Tibial nerve (tissue), 4 donors: ENCODE measurements around the gene CNP. TPM values are rescaled to one million over a fixed set of nuclear protein-coding genes. Genes with fewer than 3 reads are reported as not detected.

Source experiments
- DNase-seq, 2 donors: peaks; one replicate each; pipeline ENCODE4 v3.0.0-alpha.2; 2019; ENCODE audit warnings: low spot score in 2 of 2
- H3K27ac ChIP-seq, 4 donors: fragments of 200-600 bp; sonication (generic) in 3 of 4; one replicate each; pipeline ENCODE4 v1.5.1; 2017 to 2019; ENCODE audit warnings: mild to moderate bottlenecking in 1 of 4
- H3K27me3 ChIP-seq, 2 donors: fragments of 200-600 bp; sonication (generic) in 1 of 2; one replicate each; pipeline versions ENCODE4 v1.5.1 to v1.6.0; 2017 to 2019
- H3K36me3 ChIP-seq, 3 donors: fragments of 200-600 bp; sonication (generic); one replicate each; pipeline ENCODE4 v1.5.1; 2018 to 2019
- H3K4me1 ChIP-seq, 4 donors: fragments of 200-600 bp; sonication (generic) in 3 of 4; one replicate each; pipeline ENCODE4 v1.5.1; 2017 to 2019
- H3K4me3 ChIP-seq, 4 donors: fragments of 200-600 bp; sonication (generic) in 3 of 4; one replicate each; pipeline ENCODE4 v1.5.1; 2017 to 2019; ENCODE audit warnings: mild to moderate bottlenecking in 1 of 4, moderate library complexity in 1 of 4
- H3K9me3 ChIP-seq, 4 donors: fragments of 200-600 bp; sonication (generic) in 3 of 4; one replicate each; pipeline ENCODE4 v1.5.1; 2017 to 2019
- EP300 ChIP-seq, 2 donors: sonication (generic); formaldehyde crosslinking; IDR thresholded peaks; one replicate each; pipeline ENCODE4 v1.6.1; 2017; ENCODE audit warnings: antibody characterized with exemption in 2 of 2, mild to moderate bottlenecking in 1 of 2
- POLR2A ChIP-seq, 2 donors: fragments of 450-650 bp; IDR thresholded peaks; one replicate each; pipeline ENCODE4 v1.6.1; 2017; ENCODE audit warnings: antibody characterized with exemption in 2 of 2, mild to moderate bottlenecking in 2 of 2, moderate library complexity in 2 of 2
- WGBS, 2 donors: methylation state at CpG; one replicate each; pipeline ENCODE4 v1.1.5; 2018; 5-methylcytosine and 5-hydroxymethylcytosine counted together
- total RNA-seq, 4 donors: library from RNA; depleted of rRNA; stranded (reverse); fragments of >200 nt; gene quantifications; one replicate each; pipeline ENCODE4 v1.1.0, GENCODE V29; 2016
- TF ChIP-seq, protein P1 (sequence below), 5 experiments: fragments of 200-600 bp in 3 of 5; fragments of 450-650 bp in 2 of 5; sonication (generic) in 3 of 5; IDR thresholded peaks; one replicate each; pipeline ENCODE4 v1.5.1; 2016 to 2019; ENCODE audit warnings: antibody characterized with exemption in 5 of 5, mild to moderate bottlenecking in 3 of 5, moderate library complexity in 2 of 5

Gene CNP
- total RNA-seq, 4 donors from 2014 or later = 174 to 345 (median 256) TPM

DNA sequence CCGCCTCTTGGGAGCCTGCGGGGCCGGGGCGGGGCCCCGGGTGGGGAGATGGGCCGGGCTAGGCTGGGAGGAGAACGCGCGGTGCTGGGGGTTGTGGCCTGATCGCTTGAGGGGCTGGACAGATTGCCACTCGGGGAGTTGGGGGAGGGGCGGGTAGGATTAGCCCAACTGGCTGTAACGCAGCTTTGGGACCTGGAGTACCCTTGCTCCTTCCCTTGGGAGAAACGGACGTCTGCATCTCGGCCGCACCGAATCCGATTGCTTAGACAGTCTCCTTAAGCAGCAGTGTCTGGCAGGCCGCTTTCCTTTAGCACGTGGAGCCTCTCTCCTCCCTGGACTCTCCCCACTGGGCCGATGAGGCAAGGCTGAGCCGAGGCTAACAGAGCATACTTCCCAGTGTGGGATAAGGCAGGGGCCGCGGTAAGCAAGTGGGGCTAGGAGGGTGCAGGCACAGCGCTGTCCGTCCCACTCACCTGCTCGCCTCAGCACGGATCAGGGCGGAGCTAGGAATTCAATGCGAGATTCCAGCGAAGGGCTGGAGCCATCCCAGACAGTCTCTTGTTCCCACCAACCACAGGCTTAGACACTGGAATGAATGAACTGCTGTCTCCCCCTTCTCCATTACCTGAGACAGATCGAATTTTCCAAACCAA lies 47.3 kb upstream of the CNP start:
- 4 to 14% methylated on average over 8 to 22 of the region's 33 CpGs for WGBS, 2 donors
- DNase-seq = peak; percentile 41 to 55

DNA sequence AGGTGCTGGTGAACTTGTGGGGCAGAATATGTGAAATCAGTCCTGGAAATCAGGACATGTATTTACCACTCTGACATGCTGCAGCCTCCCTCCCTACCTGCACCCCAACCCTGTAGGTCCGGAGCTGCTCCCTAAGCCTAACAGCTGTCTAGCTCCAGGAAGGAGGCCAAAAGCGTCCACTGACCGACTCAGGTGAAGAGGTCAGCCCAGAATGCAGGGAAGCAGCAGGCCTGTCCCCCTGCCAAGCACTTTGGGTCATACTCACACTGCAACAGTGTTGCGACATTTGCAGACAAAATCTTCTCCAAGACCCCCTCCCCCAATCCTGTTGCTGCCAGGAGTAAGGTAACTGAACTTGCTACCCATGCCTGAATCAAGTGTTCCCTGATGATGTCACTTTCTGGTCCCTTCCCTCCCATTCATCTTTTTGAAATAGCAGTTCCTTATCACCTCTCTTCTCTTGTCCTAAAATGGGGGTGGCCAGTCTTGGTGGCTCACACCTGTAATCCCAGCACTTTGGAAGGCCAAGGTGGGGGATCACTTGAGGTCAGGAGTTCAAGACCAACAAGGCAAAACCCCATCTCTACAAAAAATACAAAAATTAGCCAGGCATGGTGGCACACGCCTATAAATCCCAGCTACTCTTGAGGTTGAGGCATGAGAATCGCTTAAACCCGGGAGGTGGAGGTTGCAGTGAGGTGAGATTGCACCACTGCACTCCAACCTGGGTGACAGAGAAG lies 46.6 kb upstream of the CNP start:
- H3K4me3 ChIP-seq = no peak overlapping the region
- H3K36me3 ChIP-seq = no peaks in the 10 kb centered on the region
- H3K27me3 ChIP-seq = no peaks in the 10 kb centered on the region
- H3K4me1 ChIP-seq = peaks cover 0 to 39% (median 19%) of the 10 kb centered on the region in 4 donors
- DNase-seq = no peak
- no peaks in the 10 kb centered on the region for H3K9me3 ChIP-seq
- 77 to 82% methylated on average over 7 of the region's 7 CpGs for WGBS, 2 donors
- peak overlapping the region in 1 of 4 donors; percentile 91 for H3K27ac ChIP-seq
- TF ChIP-seq POLR2A (IDR thresholded peaks at IDR 0.05) = no peak
- TF ChIP-seq EP300 (IDR thresholded peaks at IDR 0.05) = no peak
- TF ChIP-seq, protein P1, sequence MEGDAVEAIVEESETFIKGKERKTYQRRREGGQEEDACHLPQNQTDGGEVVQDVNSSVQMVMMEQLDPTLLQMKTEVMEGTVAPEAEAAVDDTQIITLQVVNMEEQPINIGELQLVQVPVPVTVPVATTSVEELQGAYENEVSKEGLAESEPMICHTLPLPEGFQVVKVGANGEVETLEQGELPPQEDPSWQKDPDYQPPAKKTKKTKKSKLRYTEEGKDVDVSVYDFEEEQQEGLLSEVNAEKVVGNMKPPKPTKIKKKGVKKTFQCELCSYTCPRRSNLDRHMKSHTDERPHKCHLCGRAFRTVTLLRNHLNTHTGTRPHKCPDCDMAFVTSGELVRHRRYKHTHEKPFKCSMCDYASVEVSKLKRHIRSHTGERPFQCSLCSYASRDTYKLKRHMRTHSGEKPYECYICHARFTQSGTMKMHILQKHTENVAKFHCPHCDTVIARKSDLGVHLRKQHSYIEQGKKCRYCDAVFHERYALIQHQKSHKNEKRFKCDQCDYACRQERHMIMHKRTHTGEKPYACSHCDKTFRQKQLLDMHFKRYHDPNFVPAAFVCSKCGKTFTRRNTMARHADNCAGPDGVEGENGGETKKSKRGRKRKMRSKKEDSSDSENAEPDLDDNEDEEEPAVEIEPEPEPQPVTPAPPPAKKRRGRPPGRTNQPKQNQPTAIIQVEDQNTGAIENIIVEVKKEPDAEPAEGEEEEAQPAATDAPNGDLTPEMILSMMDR (IDR thresholded peaks at IDR 0.05) = no peak

More for the DNA sequence above, 47.3 kb upstream of the CNP start:
- TF ChIP-seq, protein P1 (IDR thresholded peaks at IDR 0.05) = no peak
- TF ChIP-seq POLR2A (IDR thresholded peaks at IDR 0.05) (no peak), EP300 (IDR thresholded peaks at IDR 0.05) (no peak)
- H3K27ac ChIP-seq = peak overlapping the region; percentile 65 to 91 (median 91)
- H3K36me3 ChIP-seq = no peaks in the 10 kb centered on the region
- H3K27me3 ChIP-seq = no peaks in the 10 kb centered on the region
- H3K4me3 ChIP-seq = peak overlapping the region; percentile 13 to 96 (median 75)
- peaks cover 0 to 47% (median 23%) of the 10 kb centered on the region in 4 donors for H3K4me1 ChIP-seq
- no peaks in the 10 kb centered on the region for H3K9me3 ChIP-seq

DNA sequence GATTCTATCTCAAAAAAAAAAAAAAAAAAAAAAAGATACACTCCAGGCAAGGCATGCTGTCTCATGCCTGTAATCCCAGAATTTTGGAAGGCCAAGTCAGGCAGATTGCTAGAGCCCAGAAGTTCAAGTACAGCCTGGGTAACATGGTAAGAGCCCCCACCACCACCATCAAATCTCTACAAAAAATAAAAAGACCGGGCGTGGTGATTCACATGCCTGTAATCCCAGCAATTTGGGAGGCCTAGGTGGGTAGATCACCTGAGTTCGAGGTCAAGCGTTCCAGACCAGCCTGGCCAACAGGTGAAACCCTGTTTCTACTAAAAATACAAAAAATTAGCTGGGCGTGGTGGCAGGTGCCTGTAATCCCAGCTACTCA lies 46.0 kb upstream of the CNP start:
- no peaks in the 10 kb centered on the region for H3K9me3 ChIP-seq
- TF ChIP-seq POLR2A (IDR thresholded peaks at IDR 0.05) = no peak
- no peak for TF ChIP-seq EP300 (IDR thresholded peaks at IDR 0.05)
- TF ChIP-seq, protein P1 (IDR thresholded peaks at IDR 0.05) = no peak
- DNase-seq = no peak
- 94 to 95% methylated on average over 5 of the region's 5 CpGs for WGBS, 2 donors
- no peak overlapping the region for H3K4me3 ChIP-seq
- H3K36me3 ChIP-seq = no peaks in the 10 kb centered on the region
- no peaks in the 10 kb centered on the region for H3K27me3 ChIP-seq
- H3K4me1 ChIP-seq = peaks cover 0 to 34% (median 19%) of the 10 kb centered on the region in 4 donors
- H3K27ac ChIP-seq = no peak overlapping the region

DNA sequence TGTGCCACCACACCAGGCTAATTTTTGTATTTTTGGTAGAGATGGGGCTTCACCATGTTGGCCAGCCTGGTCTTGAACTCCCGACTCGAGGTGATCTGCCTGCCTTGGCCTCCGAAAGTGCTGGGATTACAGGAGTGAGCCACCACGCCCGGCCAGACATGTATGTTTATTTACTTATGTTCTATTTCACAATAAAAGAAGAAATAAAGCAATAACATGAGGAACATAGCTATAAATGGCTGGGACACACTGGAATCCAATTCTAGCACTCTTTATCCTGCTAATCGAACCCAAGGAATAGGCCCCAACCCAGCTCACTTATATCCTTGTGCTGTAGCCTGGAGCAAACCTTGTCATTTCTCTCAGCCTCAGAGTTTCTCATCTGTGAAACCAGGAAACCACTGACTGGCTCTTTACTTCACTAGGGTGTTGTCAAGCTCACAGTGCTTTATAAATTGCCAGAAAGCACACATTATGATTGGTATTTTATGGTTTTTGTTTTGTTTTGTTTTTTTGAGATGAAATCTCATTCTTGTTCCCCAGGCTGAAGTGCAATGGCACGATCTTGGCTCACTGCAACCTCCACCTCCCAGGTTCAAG lies 40.5 kb upstream of the CNP start:
- Histone ChIP-seq H3K9me3 (no peaks in the 10 kb centered on the region), H3K4me3 (no peak overlapping the region), H3K36me3 (no peaks in the 10 kb centered on the region), H3K27me3 (no peaks in the 10 kb centered on the region), H3K27ac (no peak overlapping the region), H3K4me1 (peaks cover 0 to 16% (median 5%) of the 10 kb centered on the region in 4 donors)
- WGBS, 2 donors = 90% methylated on average over 7 of the region's 7 CpGs
- TF ChIP-seq, protein P1 (IDR thresholded peaks at IDR 0.05) = no peak
- TF ChIP-seq EP300 (IDR thresholded peaks at IDR 0.05) (no peak), POLR2A (IDR thresholded peaks at IDR 0.05) (no peak)
- DNase-seq = no peak
